ENCODE measurements around the gene CDA. TPM values are rescaled to one million over a fixed set of nuclear protein-coding genes. Genes with fewer than 3 reads are reported as not detected.

CDA gene
- total and polyA plus RNA-seq, 2 donors (not counting 3 experiments of a cell fraction or from before 2014, with no cell fraction given): 0.35 to 1.9 TPM

- no peak overlapping the region for H3K27ac ChIP-seq (ENCODE audit: insufficient read depth, low read depth, low read length)
- dilution Hi-C loops (cut with MboI; ENCODE audit: extremely low pct_ligation_motif_present, low sequenced_read_pairs): no loop called here
- no peak overlapping the region for H3K4me2 ChIP-seq (ENCODE audit: insufficient read depth, low read length)
- DNase-seq (ENCODE audit: low read depth, low spot score) (no peak), FAIRE-seq (no peak)
- H3K9ac ChIP-seq (replicated peaks; ENCODE audit: extremely low read depth, insufficient read depth, low read length): no peak overlapping the region
- H3K4me1 ChIP-seq (ENCODE audit: control insufficient read depth, extremely low read depth, insufficient read depth, low read length): no peaks in the 10 kb centered on the region
- H3K36me3 ChIP-seq (ENCODE audit: control insufficient read depth in 2 of 2, extremely low read depth in 1 of 2, insufficient read depth in 2 of 2, low read length in 2 of 2): no peaks in the 10 kb centered on the region
- no peaks in the 10 kb centered on the region for H3K9me3 ChIP-seq (replicated peaks; ENCODE audit: control insufficient read depth, insufficient read depth, low read length)
- peaks cover 2 to 3% of the 10 kb centered on the region in 2 experiments for H3K27me3 ChIP-seq (ENCODE audit: control insufficient read depth in 2 of 2, insufficient read depth in 2 of 2, low read length in 2 of 2)
- ChIA-PET CTCF (interaction anchor here (1.7 kb wide), 1 partner anchor 51 kb away, joined by 6 read pairs; no protein-coding TSS in a partner anchor), POLR2A (no interaction called here)
- intact Hi-C loops (cut with micrococcal nuclease): no loop called here
- H2AFZ ChIP-seq (ENCODE audit: low read depth, low read length): no peak overlapping the region
- BruUV-seq (replicated peaks): no TSS peak
- H3K9me1 ChIP-seq (replicated peaks; ENCODE audit: control insufficient read depth, extremely low read depth, insufficient read depth, low read length): no peaks in the 10 kb centered on the region
- TF ChIP-seq GATA2 (IDR thresholded peaks at IDR 0.05; ENCODE audit: insufficient read depth, insufficient read length, low read depth, low read length): no peak
- TF ChIP-seq POLR2AphosphoS5 (IDR thresholded peaks at IDR 0.05; ENCODE audit: insufficient read depth, low read depth, low read length): no peak
- TF ChIP-seq JUN (IDR thresholded peaks at IDR 0.05; ENCODE audit: borderline replicate concordance, insufficient read depth, insufficient read length, low read depth): no peak
- TF ChIP-seq POLR2A (IDR thresholded peaks at IDR 0.05; ENCODE audit: low read depth, low read length): no peak
- TF ChIP-seq MYC (IDR thresholded peaks at IDR 0.05; ENCODE audit: low read depth, low read length): no peak
- no peak for TF ChIP-seq EZH2 (IDR thresholded peaks at IDR 0.05; ENCODE audit: borderline replicate concordance, low read depth, low read length, severe bottlenecking)
- no peak for TF ChIP-seq FOS (IDR thresholded peaks at IDR 0.05; ENCODE audit: borderline replicate concordance, insufficient read depth, low read length)
- TF ChIP-seq MAX (IDR thresholded peaks at IDR 0.05; ENCODE audit: insufficient read depth, insufficient read length): no peak
- no peak for TF ChIP-seq CTCF (IDR thresholded peaks at IDR 0.05; ENCODE audit: extremely low read depth in 1 of 2, insufficient read depth in 1 of 2, low read depth in 1 of 2, low read length in 2 of 2)
- H4K20me1 ChIP-seq (replicated peaks; ENCODE audit: control insufficient read depth, extremely low read depth, insufficient read depth, low read length): no peaks in the 10 kb centered on the region
- H3K4me3 ChIP-seq (replicated peaks in 1 of 3; ENCODE audit: insufficient read depth in 1 of 3, low read depth in 1 of 3, low read length in 3 of 3): no peak overlapping the region
- no peaks in the 10 kb centered on the region for H3K79me2 ChIP-seq (ENCODE audit: control insufficient read depth, insufficient read depth, low read length)
These were observed 37.2 kb downstream of the CDA start for GRCh38 chr1:20626098-20626427.
